Erythroblast (primary cell): Measurements from ENCODE around the gene DNPEP.

Experiments
- GATA1 ChIP-seq: IDR thresholded peaks from 2 replicates; pipeline ENCODE4 v1.6.1; 2011; ENCODE audit warnings: low read depth, mild to moderate bottlenecking, control low read depth, low read length, moderate library complexity
- POLR2A ChIP-seq: IDR thresholded peaks from 2 replicates; pipeline ENCODE4 v1.6.1; 2011; ENCODE audit warnings: mild to moderate bottlenecking, low read length

DNA sequence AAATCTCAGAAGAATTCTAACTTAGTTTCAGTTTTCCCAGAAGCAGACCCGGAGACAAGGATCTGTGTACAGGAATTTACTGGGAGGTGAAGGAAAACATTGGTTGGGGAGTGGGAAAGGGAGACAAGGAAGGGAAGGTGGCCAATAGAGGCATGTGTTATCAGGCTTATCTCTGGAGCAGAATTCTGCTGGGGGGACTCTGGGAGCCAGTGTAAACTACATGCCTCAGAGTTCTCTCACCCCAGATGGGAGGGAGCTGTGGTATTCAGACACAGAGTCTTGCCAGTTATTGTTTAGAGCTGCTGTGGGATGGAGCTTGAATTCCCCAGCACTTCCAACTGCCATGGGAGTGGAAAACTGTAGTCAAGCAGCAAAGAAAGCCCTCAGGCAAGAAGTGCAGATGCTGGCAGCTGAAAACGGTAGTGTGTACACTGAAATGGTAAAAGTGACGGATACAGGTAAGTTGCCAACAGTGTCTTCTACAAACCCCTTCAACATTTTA is 19.0 kb downstream of the DNPEP start:
- no peak for TF ChIP-seq POLR2A
- TF ChIP-seq GATA1, result no peak
